HG03457 (cell line): ENCODE measurements around the gene ELFN1.

Experiments
- ATAC-seq: cut with Tn5 transposase; IDR thresholded peaks from one replicate; pipeline ENCODE4 v1.9.1; 2021; ENCODE audit warnings: moderate number of reproducible peaks; ENCODE audit not compliant: unreplicated experiment

Gene ELFN1

GRCh38 chr7:1675036-1675671, 5.1 kb downstream of the ELFN1 start:
- ATAC-seq, result no peak

- ATAC-seq, result no peak
Observed at GRCh38 chr7:1675673-1676549, 5.8 kb downstream of the ELFN1 start.

- ATAC-seq, result no peak
Observed at GRCh38 chr7:1676550-1677078, 6.5 kb downstream of the ELFN1 start.

GRCh38 chr7:1677206-1678080, 7.4 kb downstream of the ELFN1 start:
- ATAC-seq, result no peak

- ATAC-seq, result no peak
Observed at GRCh38 chr7:1678081-1678543, 8.0 kb downstream of the ELFN1 start.

- ATAC-seq, result no peak
Observed at GRCh38 chr7:1678571-1679325, 8.7 kb downstream of the ELFN1 start.

GRCh38 chr7:1679326-1679965, 9.4 kb downstream of the ELFN1 start:
- no peak for ATAC-seq

GRCh38 chr7:1679966-1680730, 10.1 kb downstream of the ELFN1 start:
- no peak for ATAC-seq

GRCh38 chr7:1681581-1681980, 11.5 kb downstream of the ELFN1 start:
- no peak for ATAC-seq

GRCh38 chr7:1685000-1685624, 15.0 kb downstream of the ELFN1 start:
- ATAC-seq, result no peak

GRCh38 chr7:1688542-1688941, 18.5 kb downstream of the ELFN1 start:
- ATAC-seq, result no peak

- no peak for ATAC-seq
Observed at GRCh38 chr7:1689311-1689710, 19.2 kb downstream of the ELFN1 start.

- ATAC-seq, result no peak
Observed at GRCh38 chr7:1690359-1690958, 20.4 kb downstream of the ELFN1 start.

- ATAC-seq, result no peak
Observed at GRCh38 chr7:1691096-1691495, 21.0 kb downstream of the ELFN1 start.

GRCh38 chr7:1691601-1692514, 21.8 kb downstream of the ELFN1 start:
- no peak for ATAC-seq

GRCh38 chr7:1692515-1693418, 22.7 kb downstream of the ELFN1 start:
- ATAC-seq, result no peak
